Neutrophil (primary cell): ENCODE results near the gene TMEM250.

ENCODE experiments used
- H3K27ac ChIP-seq: fragments of 200-600 bp; sonication (generic); 2 replicates; pipeline ENCODE4 v1.5.1; 2016; ENCODE audit warnings: mild to moderate bottlenecking, moderate library complexity
- H3K27me3 ChIP-seq: fragments of 200-600 bp; sonication (generic); 2 replicates; pipeline ENCODE4 v1.6.0; 2016; ENCODE audit warnings: mild to moderate bottlenecking
- H3K36me3 ChIP-seq: fragments of 200-600 bp; sonication (generic); 2 replicates; pipeline ENCODE4 v1.5.1; 2017
- H3K4me1 ChIP-seq, 2 experiments: fragments of 200-600 bp in 1 of 2; sonication (generic) in 1 of 2; 1 replicate in 1 of 2; 2 replicates in 1 of 2; pipeline versions ENCODE4 v1.5.1 to v1.6.1; 2013 to 2016; ENCODE audit warnings: low read depth in 1 of 2, low read length in 1 of 2, mild to moderate bottlenecking in 1 of 2, moderate library complexity in 1 of 2; ENCODE audit not compliant: control insufficient read depth in 1 of 2, insufficient read depth in 1 of 2
- H3K4me3 ChIP-seq, 2 experiments: fragments of 200-600 bp in 1 of 2; sonication (generic) in 1 of 2; 1 replicate in 1 of 2; 2 replicates in 1 of 2; pipeline ENCODE4 v1.5.1; 2013 to 2016; ENCODE audit warnings: low read depth in 1 of 2, low read length in 1 of 2, mild to moderate bottlenecking in 1 of 2, moderate library complexity in 1 of 2
- H3K9me3 ChIP-seq: fragments of 200-600 bp; sonication (generic); 2 replicates; pipeline ENCODE4 v1.5.1; 2016
- CTCF ChIP-seq: fragments of 200-600 bp; sonication (generic); IDR thresholded peaks from 2 replicates; pipeline ENCODE4 v1.5.1; 2016; ENCODE audit warnings: antibody characterized with exemption

Gene TMEM250

GRCh38 chr9:136093346-136093986 lies 25.2 kb downstream of the TMEM250 start:
- TF ChIP-seq CTCF, result no peak
- Histone ChIP-seq H3K27me3 (peaks cover 13% of the 10 kb centered on the region), H3K9me3 (no peaks in the 10 kb centered on the region), H3K4me3 (peak overlapping the region; percentile 71 to 92), H3K4me1 (peaks cover 45 to 56% of the 10 kb centered on the region in 2 experiments), H3K27ac (peak overlapping the region; percentile 82), H3K36me3 (no peaks in the 10 kb centered on the region)

GRCh38 chr9:136092741-136093140 lies 25.9 kb downstream of the TMEM250 start:
- Histone ChIP-seq H3K36me3 (no peaks in the 10 kb centered on the region), H3K27me3 (peaks cover 6% of the 10 kb centered on the region), H3K4me3 (no peak overlapping the region), H3K4me1 (peaks cover 51 to 63% of the 10 kb centered on the region in 2 experiments), H3K27ac (peak overlapping the region; percentile 82), H3K9me3 (no peaks in the 10 kb centered on the region)
- no peak for TF ChIP-seq CTCF

- H3K4me3 ChIP-seq, result no peak overlapping the region
- H3K36me3 ChIP-seq, result no peaks in the 10 kb centered on the region
- no peaks in the 10 kb centered on the region for H3K9me3 ChIP-seq
- no peak for TF ChIP-seq CTCF
- peaks cover 2% of the 10 kb centered on the region for H3K27me3 ChIP-seq
- H3K4me1 ChIP-seq, result peaks cover 51 to 67% of the 10 kb centered on the region in 2 experiments
- H3K27ac ChIP-seq, result peak overlapping the region; percentile 82
These were observed 26.4 kb downstream of the TMEM250 start for GRCh38 chr9:136092353-136092650.

GRCh38 chr9:136091582-136092352 lies 26.9 kb downstream of the TMEM250 start:
- H3K36me3 ChIP-seq, result no peaks in the 10 kb centered on the region
- H3K4me3 ChIP-seq, result no peak overlapping the region
- no peaks in the 10 kb centered on the region for H3K27me3 ChIP-seq
- H3K9me3 ChIP-seq, result no peaks in the 10 kb centered on the region
- peak overlapping the region; percentile 82 for H3K27ac ChIP-seq
- H3K4me1 ChIP-seq, result peaks cover 51 to 70% of the 10 kb centered on the region in 2 experiments
- TF ChIP-seq CTCF, result no peak

- H3K4me3 ChIP-seq, result no peak overlapping the region
- peak overlapping the region; percentile 75 for H3K27ac ChIP-seq
- no peaks in the 10 kb centered on the region for H3K36me3 ChIP-seq
- TF ChIP-seq CTCF, result no peak
- no peaks in the 10 kb centered on the region for H3K27me3 ChIP-seq
- no peaks in the 10 kb centered on the region for H3K9me3 ChIP-seq
- peaks cover 47 to 69% of the 10 kb centered on the region in 2 experiments for H3K4me1 ChIP-seq
These were observed 27.7 kb downstream of the TMEM250 start for GRCh38 chr9:136090768-136091581.
